Testis (tissue), 3 donors: Measurements from ENCODE around the gene FHIT. TPM values are rescaled to one million over a fixed set of nuclear protein-coding genes. Genes with fewer than 3 reads are reported as not detected.

Source experiments
- DNase-seq: peaks from one replicate; pipeline ENCODE4 v3.0.0-alpha.2; 2019
- H3K27ac ChIP-seq, 2 donors: fragments of 200-600 bp; sonication (generic); one replicate each; pipeline ENCODE4 v1.5.1; 2019
- H3K27me3 ChIP-seq: fragments of 200-600 bp; sonication (generic); one replicate; pipeline ENCODE4 v1.5.1; 2019
- H3K36me3 ChIP-seq: fragments of 200-600 bp; sonication (generic); one replicate; pipeline ENCODE4 v1.5.1; 2017; ENCODE audit warnings: low read depth; ENCODE audit errors: missing control alignments
- H3K4me1 ChIP-seq: fragments of 200-600 bp; sonication (generic); one replicate; pipeline ENCODE4 v1.5.1; 2019
- H3K4me3 ChIP-seq, 2 donors: fragments of 200-600 bp; sonication (generic); one replicate each; pipeline ENCODE4 v1.5.1; 2017 to 2019
- H3K9me3 ChIP-seq: fragments of 200-600 bp; sonication (generic); one replicate; pipeline ENCODE4 v1.5.1; 2017
- CTCF ChIP-seq, 3 experiments: fragments of 450-650 bp in 2 of 3; fragments of 200-600 bp in 1 of 3; sonication (generic) in 1 of 3; IDR thresholded peaks; one replicate each; pipeline ENCODE4 v1.5.1; 2016 to 2019; ENCODE audit warnings: antibody characterized with exemption in 3 of 3, mild to moderate bottlenecking in 2 of 3, moderate library complexity in 1 of 3
- POLR2A ChIP-seq: fragments of 450-650 bp; IDR thresholded peaks from one replicate; pipeline ENCODE4 v1.6.1; 2017; ENCODE audit warnings: antibody characterized with exemption, mild to moderate bottlenecking, moderate library complexity
- WGBS, 2 donors: methylation state at CpG; one replicate each; pipeline ENCODE4 v1.1.5; 2018; 5-methylcytosine and 5-hydroxymethylcytosine counted together
- intact Hi-C: fragments of 100-400 bp; cut with DNase I; formaldehyde crosslinking; loops from one replicate; pipeline ENCODE4 v1.15.1; 2023; ENCODE audit warnings: low total_unique reads
- polyA plus RNA-seq: library from polyadenylated mRNA; stranded (reverse); fragments of 350-450 nt; fragmentation: Illumina TruSeq; extraction: RNeasy Lipid Tissue Mini Kit (QIAGEN cat#74804); gene quantifications from one replicate; pipeline ENCODE4 v1.2.3, GENCODE V29; 2014; ENCODE audit warnings: low read depth, low replicate concordance; ENCODE audit not compliant: insufficient read depth
- total RNA-seq, 2 donors: library from RNA; depleted of rRNA; stranded (reverse); fragments of >200 nt; gene quantifications; one replicate each; pipeline ENCODE4 v1.2.3, GENCODE V29; 2016

The FHIT gene
- total and polyA plus RNA-seq, 3 donors from 2014 or later, result 10.1 to 29.6 (median 15.5) TPM

- WGBS, 2 donors, result 67 to 70% methylated on average over 7 of the region's 7 CpGs
Observed at GRCh38 chr3:59856934-59857460, 1394.3 kb downstream of the FHIT start.

GRCh38 chr3:59854061-59854709 lies 1397.1 kb downstream of the FHIT start:
- WGBS, 2 donors, result 84 to 86% methylated on average over 12 of the region's 12 CpGs
- intact Hi-C loops, result loop anchor here (10.0 kb wide), 1 partner anchor 279 kb away; no protein-coding TSS in a partner anchor

More at GRCh38 chr3:59856934-59857460, 1394.3 kb downstream of the FHIT start:
- TF ChIP-seq CTCF (IDR thresholded peaks at IDR 0.05) (no peak), POLR2A (no peak)
- intact Hi-C loops, result loop anchor here (10.0 kb wide), 1 partner anchor 282 kb away; no protein-coding TSS in a partner anchor
- no peak overlapping the region for H3K4me3 ChIP-seq
- H3K27ac ChIP-seq, result no peak overlapping the region
- no peaks in the 10 kb centered on the region for H3K9me3 ChIP-seq
- H3K36me3 ChIP-seq, result no peaks in the 10 kb centered on the region
- H3K4me1 ChIP-seq, result no peaks in the 10 kb centered on the region
- H3K27me3 ChIP-seq, result no peaks in the 10 kb centered on the region
- no peak for DNase-seq

GRCh38 chr3:59850417-59850816 lies 1400.8 kb downstream of the FHIT start:
- Histone ChIP-seq H3K4me3 (no peak overlapping the region), H3K27ac (no peak overlapping the region), H3K4me1 (no peaks in the 10 kb centered on the region), H3K9me3 (no peaks in the 10 kb centered on the region), H3K36me3 (no peaks in the 10 kb centered on the region), H3K27me3 (no peaks in the 10 kb centered on the region)
- intact Hi-C loops, result loop anchor here (10.0 kb wide), 1 partner anchor 276 kb away; no protein-coding TSS in a partner anchor
- no peak for TF ChIP-seq POLR2A
- TF ChIP-seq CTCF (IDR thresholded peaks at IDR 0.05), result no peak
- 84 to 87% methylated on average over 2 of the region's 2 CpGs for WGBS, 2 donors
- DNase-seq, result no peak

More at GRCh38 chr3:59854061-59854709, 1397.1 kb downstream of the FHIT start:
- no peak overlapping the region for H3K4me3 ChIP-seq
- no peaks in the 10 kb centered on the region for H3K9me3 ChIP-seq
- no peak for TF ChIP-seq POLR2A
- TF ChIP-seq CTCF (IDR thresholded peaks at IDR 0.05), result no peak
- no peaks in the 10 kb centered on the region for H3K36me3 ChIP-seq
- H3K27me3 ChIP-seq, result no peaks in the 10 kb centered on the region
- no peak for DNase-seq
- H3K4me1 ChIP-seq, result no peaks in the 10 kb centered on the region
- no peak overlapping the region for H3K27ac ChIP-seq

GRCh38 chr3:59845386-59845785 lies 1405.9 kb downstream of the FHIT start:
- Histone ChIP-seq H3K9me3 (no peaks in the 10 kb centered on the region), H3K27ac (no peak overlapping the region), H3K27me3 (no peaks in the 10 kb centered on the region), H3K36me3 (no peaks in the 10 kb centered on the region), H3K4me1 (no peaks in the 10 kb centered on the region), H3K4me3 (no peak overlapping the region)
- intact Hi-C loops, result no loop called here
- TF ChIP-seq CTCF (IDR thresholded peaks at IDR 0.05) (no peak), POLR2A (no peak)
- WGBS, 2 donors, result 82 to 93% methylated on average over 1 of the region's 1 CpG
- no peak for DNase-seq
